HEK293 (cell line): ENCODE measurements around the gene PPP1R1C.
"Not testable (repeated sequence)": the region's sequence is repeated elsewhere in the genome, so short reads cannot be mapped to it uniquely, and the experiment has no call there.

Experiments
- CTCF ChIA-PET: fragments of 350-600 bp; formaldehyde crosslinking; extraction: SDS; loops from one replicate; lab custom pipeline; 2021; ENCODE audit warnings: antibody characterized with exemption; lab: Yijun Ruan, JAX
- POLR2A ChIA-PET: fragments of 300-600 bp; formaldehyde crosslinking; extraction: SDS; loops from one replicate; lab custom pipeline; 2020; ENCODE audit warnings: antibody characterized with exemption, inconsistent platforms; lab: Yijun Ruan, JAX
- H3K27ac ChIP-seq: fragments of 200-500 bp; sonication (Bioruptor generic); 2 replicates; pipeline ENCODE4 v1.5.1; 2014; ENCODE audit warnings: low read depth, low read length, control low read depth, inconsistent platforms; ENCODE audit errors: extremely low read depth
- H3K36me3 ChIP-seq, 2 experiments: fragments of 200-500 bp in 1 of 2; sonication (Bioruptor generic) in 1 of 2; 1 replicate in 1 of 2; 2 replicates in 1 of 2; pipeline ENCODE4 v1.5.1; 2014 to 2017; ENCODE audit warnings: inconsistent platforms in 2 of 2, low read length in 2 of 2; ENCODE audit not compliant: control insufficient read depth in 2 of 2, insufficient read depth in 1 of 2
- H3K4me1 ChIP-seq: fragments of 200-500 bp; sonication (Bioruptor generic); 2 replicates; pipeline ENCODE4 v1.5.1; 2014; ENCODE audit warnings: mild to moderate bottlenecking, low read length, inconsistent platforms; ENCODE audit not compliant: control insufficient read depth, insufficient read depth
- H3K4me3 ChIP-seq: 2 replicates; pipeline ENCODE4 v1.5.1; 2011; ENCODE audit warnings: low read depth, mild to moderate bottlenecking, control low read depth, low read length, moderate library complexity
- H3K9me3 ChIP-seq: fragments of 200-500 bp; sonication (Bioruptor generic); 2 replicates; pipeline ENCODE4 v1.5.1; 2014; ENCODE audit warnings: low read depth, low read length, inconsistent platforms; ENCODE audit not compliant: control insufficient read depth, insufficient read depth
- GLI2 ChIP-seq: fragments of 450-650 bp; formaldehyde crosslinking; IDR thresholded peaks from 2 replicates; pipeline ENCODE4; 2017; ENCODE audit warnings: missing biosample characterization, missing genetic modification characterization, low read depth, borderline replicate concordance
- GLIS1 ChIP-seq: fragments of 450-650 bp; formaldehyde crosslinking; IDR thresholded peaks from 2 replicates; pipeline ENCODE4 v1.5.1; 2016; ENCODE audit warnings: missing biosample characterization, missing genetic modification characterization
- HOXC10 ChIP-seq: sonication (generic); formaldehyde crosslinking; IDR thresholded peaks from 2 replicates; pipeline ENCODE4 v1.8.1; 2023; ENCODE audit warnings: mild to moderate bottlenecking, missing genetic modification reagents
- PRDM1 ChIP-seq: fragments of 450-650 bp; formaldehyde crosslinking; IDR thresholded peaks from 2 replicates; pipeline ENCODE4; 2016; ENCODE audit warnings: missing biosample characterization, missing genetic modification characterization
- SETDB1 ChIP-seq: IDR thresholded peaks from one replicate; pipeline ENCODE4 v1.6.1; 2017; ENCODE audit warnings: mild to moderate bottlenecking, low read length, moderate library complexity, mixed read lengths; ENCODE audit not compliant: insufficient read length
- ZBTB1 ChIP-seq: fragments of 450-650 bp; formaldehyde crosslinking; IDR thresholded peaks from 2 replicates; pipeline ENCODE4 v1.5.1; 2016; ENCODE audit warnings: missing biosample characterization, missing genetic modification characterization
- ZBTB7A ChIP-seq: fragments of 450-650 bp; formaldehyde crosslinking; IDR thresholded peaks from 2 replicates; pipeline ENCODE4 v1.5.1; 2016; ENCODE audit warnings: low read depth, missing biosample characterization, missing genetic modification characterization
- ZNF114 ChIP-seq: fragments of 450-650 bp; formaldehyde crosslinking; IDR thresholded peaks from 2 replicates; pipeline ENCODE4 v1.5.0; 2017; ENCODE audit warnings: missing biosample characterization, missing genetic modification characterization
- ZNF223 ChIP-seq: fragments of 450-650 bp; formaldehyde crosslinking; IDR thresholded peaks from 2 replicates; pipeline ENCODE4 v1.5.1; 2016; ENCODE audit warnings: missing biosample characterization, missing genetic modification characterization
- ZNF239 ChIP-seq: fragments of 450-650 bp; formaldehyde crosslinking; IDR thresholded peaks from 2 replicates; pipeline ENCODE4 v1.5.1; 2016; ENCODE audit warnings: missing biosample characterization, missing genetic modification characterization
- ZNF274 ChIP-seq, 2 experiments: fragments of 200-500 bp in 1 of 2; fragments of 450-650 bp in 1 of 2; sonication (Bioruptor generic) in 1 of 2; formaldehyde crosslinking in 1 of 2; IDR thresholded peaks; 2 replicates each; pipeline versions ENCODE4 v1.5.1 to v1.6.1; 2014 to 2016; ENCODE audit warnings: borderline replicate concordance in 1 of 2, inconsistent platforms in 1 of 2, low read length in 1 of 2, missing biosample characterization in 1 of 2, missing genetic modification characterization in 1 of 2
- ZNF324 ChIP-seq: fragments of 450-650 bp; formaldehyde crosslinking; IDR thresholded peaks from 2 replicates; pipeline ENCODE4 v1.5.1; 2016; ENCODE audit warnings: missing biosample characterization, missing genetic modification characterization
- ZNF514 ChIP-seq: fragments of 450-650 bp; formaldehyde crosslinking; IDR thresholded peaks from 2 replicates; pipeline ENCODE4 v1.5.1; 2016; ENCODE audit warnings: missing biosample characterization, missing genetic modification characterization
- ZNF560 ChIP-seq: fragments of 450-650 bp; formaldehyde crosslinking; IDR thresholded peaks from 2 replicates; pipeline ENCODE4 v1.5.1; 2017; ENCODE audit warnings: missing biosample characterization, missing genetic modification characterization, borderline replicate concordance
- ZNF621 ChIP-seq: fragments of 450-650 bp; formaldehyde crosslinking; IDR thresholded peaks from 2 replicates; pipeline ENCODE4 v1.5.1; 2017; ENCODE audit warnings: missing biosample characterization, missing genetic modification characterization
- ZNF658 ChIP-seq: fragments of 450-650 bp; formaldehyde crosslinking; IDR thresholded peaks from 2 replicates; pipeline ENCODE4; 2016; ENCODE audit warnings: missing biosample characterization, missing genetic modification characterization
- ZNF768 ChIP-seq: fragments of 450-650 bp; formaldehyde crosslinking; IDR thresholded peaks from 2 replicates; pipeline ENCODE4 v1.5.1; 2018; ENCODE audit warnings: missing biosample characterization, mild to moderate bottlenecking, missing genetic modification characterization
- ZNF791 ChIP-seq: fragments of 450-650 bp; formaldehyde crosslinking; IDR thresholded peaks from 2 replicates; pipeline ENCODE4 v1.5.1; 2016; ENCODE audit warnings: missing biosample characterization, missing genetic modification characterization
- ZXDB ChIP-seq: fragments of 450-650 bp; formaldehyde crosslinking; IDR thresholded peaks from 2 replicates; pipeline ENCODE4 v1.5.1; 2016; ENCODE audit warnings: missing biosample characterization, missing genetic modification characterization
- TF ChIP-seq, protein P1 (sequence below): fragments of 450-650 bp; formaldehyde crosslinking; IDR thresholded peaks from 2 replicates; pipeline ENCODE4 v1.5.1; 2017; ENCODE audit warnings: missing biosample characterization, missing genetic modification characterization
- TF ChIP-seq, protein P2 (sequence below): fragments of 450-650 bp; formaldehyde crosslinking; IDR thresholded peaks from 2 replicates; pipeline ENCODE4 v1.5.1; 2016; ENCODE audit warnings: missing biosample characterization, missing genetic modification characterization
- TF ChIP-seq, protein P3 (sequence below): fragments of 450-650 bp; formaldehyde crosslinking; IDR thresholded peaks from 2 replicates; pipeline ENCODE4 v1.5.1; 2016; ENCODE audit warnings: missing biosample characterization, missing genetic modification characterization

PPP1R1C gene

DNA sequence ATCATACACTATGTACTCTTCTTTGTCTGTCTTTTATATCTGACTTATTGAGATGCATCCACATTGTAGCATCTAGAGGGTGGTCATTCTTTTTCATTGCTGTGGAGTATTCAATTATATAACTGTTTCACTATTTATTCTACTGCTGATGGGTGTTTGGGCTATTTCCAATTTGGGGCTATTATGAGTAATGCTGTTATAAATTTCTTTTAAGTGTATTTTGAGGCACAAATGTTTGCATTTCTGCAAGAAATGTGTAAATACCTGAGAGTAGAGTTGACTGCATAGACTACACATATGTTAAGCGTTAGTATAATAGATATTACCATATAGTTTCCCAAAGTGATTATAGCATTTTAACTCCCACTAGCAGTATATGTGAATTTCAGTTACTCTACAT, 26.9 kb upstream of the PPP1R1C start:
- no peaks in the 10 kb centered on the region for H3K9me3 ChIP-seq
- no peak overlapping the region for H3K27ac ChIP-seq
- peaks cover under 1% of the 10 kb centered on the region; the same call in 1 of the 2 replicates for H3K4me1 ChIP-seq
- H3K4me3 ChIP-seq, result no peak overlapping the region
- H3K36me3 ChIP-seq, result no peaks in the 10 kb centered on the region
- TF ChIP-seq ZNF768 (tag by site-specific recombination) (no peak), SETDB1 (no peak), ZNF274 (IDR thresholded peaks at IDR 0.05; ENCODE audit: low read length) (no peak), ZNF274 (tag by site-specific recombination; IDR thresholded peaks at IDR 0.05; ENCODE audit: borderline replicate concordance) (no peak), GLI2 (tag by site-specific recombination) (no peak), ZXDB (tag by site-specific recombination) (no peak), ZBTB7A (no peak), ZBTB1 (tag by site-specific recombination) (no peak), PRDM1 (no peak), ZNF791 (tag by site-specific recombination) (no peak), ZNF514 (no peak)
- POLR2A ChIA-PET, result no interaction called here
- CTCF ChIA-PET, result interaction anchor here (0.6 to 1.6 kb wide), 3 partner anchors 8 to 119 kb away, joined by 3 to 4 read pairs (median 4); no protein-coding TSS in a partner anchor

DNA sequence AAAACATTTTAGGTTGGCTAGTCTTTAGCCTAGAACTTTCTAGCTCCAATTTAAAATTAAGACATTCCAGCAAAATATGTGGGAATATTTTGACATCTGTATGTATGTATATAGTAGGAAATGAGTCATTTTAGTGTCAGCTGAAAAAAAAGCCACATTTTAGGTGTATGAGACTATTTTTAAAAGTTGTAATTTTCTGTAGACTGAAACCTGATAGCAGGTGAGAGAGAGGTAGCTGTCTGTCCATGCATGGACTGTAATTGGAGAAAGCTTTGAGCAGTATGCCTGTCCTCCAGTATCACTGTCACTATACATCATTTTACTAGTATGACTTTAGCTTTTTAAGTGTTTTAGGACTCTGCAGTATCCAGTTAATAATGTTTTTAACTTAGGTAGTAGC, 26.1 kb upstream of the PPP1R1C start:
- CTCF ChIA-PET, result interaction anchor here (0.7 to 1.6 kb wide), 3 partner anchors 8 to 118 kb away, joined by 4 read pairs; no protein-coding TSS in a partner anchor
- Histone ChIP-seq H3K4me1 (no peaks in the 10 kb centered on the region), H3K36me3 (no peaks in the 10 kb centered on the region), H3K9me3 (no peaks in the 10 kb centered on the region), H3K27ac (no peak overlapping the region), H3K4me3 (no peak overlapping the region)
- no peak for TF ChIP-seq ZNF560
- TF ChIP-seq ZNF114, result no peak
- no peak for TF ChIP-seq ZNF239 (tag by site-specific recombination)
- TF ChIP-seq ZNF621 (tag by site-specific recombination), result no peak
- TF ChIP-seq ZNF658 (tag by site-specific recombination), result no peak
- TF ChIP-seq ZNF324 (tag by site-specific recombination), result no peak
- TF ChIP-seq, protein P1, sequence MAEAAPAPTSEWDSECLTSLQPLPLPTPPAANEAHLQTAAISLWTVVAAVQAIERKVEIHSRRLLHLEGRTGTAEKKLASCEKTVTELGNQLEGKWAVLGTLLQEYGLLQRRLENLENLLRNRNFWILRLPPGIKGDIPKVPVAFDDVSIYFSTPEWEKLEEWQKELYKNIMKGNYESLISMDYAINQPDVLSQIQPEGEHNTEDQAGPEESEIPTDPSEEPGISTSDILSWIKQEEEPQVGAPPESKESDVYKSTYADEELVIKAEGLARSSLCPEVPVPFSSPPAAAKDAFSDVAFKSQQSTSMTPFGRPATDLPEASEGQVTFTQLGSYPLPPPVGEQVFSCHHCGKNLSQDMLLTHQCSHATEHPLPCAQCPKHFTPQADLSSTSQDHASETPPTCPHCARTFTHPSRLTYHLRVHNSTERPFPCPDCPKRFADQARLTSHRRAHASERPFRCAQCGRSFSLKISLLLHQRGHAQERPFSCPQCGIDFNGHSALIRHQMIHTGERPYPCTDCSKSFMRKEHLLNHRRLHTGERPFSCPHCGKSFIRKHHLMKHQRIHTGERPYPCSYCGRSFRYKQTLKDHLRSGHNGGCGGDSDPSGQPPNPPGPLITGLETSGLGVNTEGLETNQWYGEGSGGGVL (tag by site-specific recombination), result no peak
- no peak for TF ChIP-seq ZNF223
- no peak for TF ChIP-seq HOXC10 (CRISPR knock-in tag)
- TF ChIP-seq, protein P2, sequence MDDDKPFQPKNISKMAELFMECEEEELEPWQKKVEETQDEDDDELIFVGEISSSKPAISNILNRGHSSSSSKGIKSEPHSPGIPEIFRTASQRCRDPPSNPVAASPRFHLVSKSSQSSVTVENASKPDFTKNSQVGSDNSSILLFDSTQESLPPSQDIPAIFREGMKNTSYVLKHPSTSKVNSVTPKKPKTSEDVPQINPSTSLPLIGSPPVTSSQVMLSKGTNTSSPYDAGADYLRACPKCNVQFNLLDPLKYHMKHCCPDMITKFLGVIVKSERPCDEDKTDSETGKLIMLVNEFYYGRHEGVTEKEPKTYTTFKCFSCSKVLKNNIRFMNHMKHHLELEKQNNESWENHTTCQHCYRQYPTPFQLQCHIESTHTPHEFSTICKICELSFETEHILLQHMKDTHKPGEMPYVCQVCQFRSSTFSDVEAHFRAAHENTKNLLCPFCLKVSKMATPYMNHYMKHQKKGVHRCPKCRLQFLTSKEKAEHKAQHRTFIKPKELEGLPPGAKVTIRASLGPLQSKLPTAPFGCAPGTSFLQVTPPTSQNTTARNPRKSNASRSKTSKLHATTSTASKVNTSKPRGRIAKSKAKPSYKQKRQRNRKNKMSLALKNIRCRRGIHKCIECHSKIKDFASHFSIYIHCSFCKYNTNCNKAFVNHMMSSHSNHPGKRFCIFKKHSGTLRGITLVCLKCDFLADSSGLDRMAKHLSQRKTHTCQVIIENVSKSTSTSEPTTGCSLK (tag by site-specific recombination), result no peak
- no peak for TF ChIP-seq GLIS1
- TF ChIP-seq, protein P3, sequence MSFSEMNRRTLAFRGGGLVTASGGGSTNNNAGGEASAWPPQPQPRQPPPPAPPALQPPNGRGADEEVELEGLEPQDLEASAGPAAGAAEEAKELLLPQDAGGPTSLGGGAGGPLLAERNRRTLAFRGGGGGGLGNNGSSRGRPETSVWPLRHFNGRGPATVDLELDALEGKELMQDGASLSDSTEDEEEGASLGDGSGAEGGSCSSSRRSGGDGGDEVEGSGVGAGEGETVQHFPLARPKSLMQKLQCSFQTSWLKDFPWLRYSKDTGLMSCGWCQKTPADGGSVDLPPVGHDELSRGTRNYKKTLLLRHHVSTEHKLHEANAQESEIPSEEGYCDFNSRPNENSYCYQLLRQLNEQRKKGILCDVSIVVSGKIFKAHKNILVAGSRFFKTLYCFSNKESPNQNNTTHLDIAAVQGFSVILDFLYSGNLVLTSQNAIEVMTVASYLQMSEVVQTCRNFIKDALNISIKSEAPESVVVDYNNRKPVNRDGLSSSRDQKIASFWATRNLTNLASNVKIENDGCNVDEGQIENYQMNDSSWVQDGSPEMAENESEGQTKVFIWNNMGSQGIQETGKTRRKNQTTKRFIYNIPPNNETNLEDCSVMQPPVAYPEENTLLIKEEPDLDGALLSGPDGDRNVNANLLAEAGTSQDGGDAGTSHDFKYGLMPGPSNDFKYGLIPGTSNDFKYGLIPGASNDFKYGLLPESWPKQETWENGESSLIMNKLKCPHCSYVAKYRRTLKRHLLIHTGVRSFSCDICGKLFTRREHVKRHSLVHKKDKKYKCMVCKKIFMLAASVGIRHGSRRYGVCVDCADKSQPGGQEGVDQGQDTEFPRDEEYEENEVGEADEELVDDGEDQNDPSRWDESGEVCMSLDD (tag by site-specific recombination), result no peak
- POLR2A ChIA-PET, result no interaction called here

DNA sequence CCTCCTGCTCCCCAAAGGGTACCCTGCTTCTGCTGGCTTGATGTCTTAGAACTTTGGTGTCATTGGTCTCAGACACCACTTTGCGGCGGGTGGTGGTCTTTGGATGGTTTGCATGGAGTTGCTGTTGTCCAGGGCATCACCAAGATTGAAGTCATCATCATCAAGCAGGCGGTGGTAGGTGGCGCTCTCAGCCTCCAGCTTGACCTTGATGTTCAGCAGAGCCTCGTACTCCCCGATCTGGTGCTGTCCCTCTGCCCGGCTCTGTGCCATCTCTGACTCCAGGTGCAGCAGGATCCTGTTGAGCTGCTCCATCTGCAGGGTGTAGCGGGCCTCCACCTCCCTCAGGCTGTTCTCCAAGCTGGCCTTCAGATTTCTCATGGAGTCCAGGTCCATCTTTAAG, 24.5 kb upstream of the PPP1R1C start:
- CTCF ChIA-PET, result interaction anchor here (1.2 kb wide), 1 partner anchor 51 kb away, joined by 5 read pairs; no protein-coding TSS in a partner anchor
- not testable (repeated sequence) for H3K4me1 ChIP-seq

More for the DNA sequence above, 24.5 kb upstream of the PPP1R1C start:
- H3K4me3 ChIP-seq, POLR2A ChIA-PET, H3K27ac ChIP-seq, H3K9me3 ChIP-seq, H3K36me3 ChIP-seq: not testable (repeated sequence)
